Measurements from ENCODE around the gene SMG1.

DNA sequence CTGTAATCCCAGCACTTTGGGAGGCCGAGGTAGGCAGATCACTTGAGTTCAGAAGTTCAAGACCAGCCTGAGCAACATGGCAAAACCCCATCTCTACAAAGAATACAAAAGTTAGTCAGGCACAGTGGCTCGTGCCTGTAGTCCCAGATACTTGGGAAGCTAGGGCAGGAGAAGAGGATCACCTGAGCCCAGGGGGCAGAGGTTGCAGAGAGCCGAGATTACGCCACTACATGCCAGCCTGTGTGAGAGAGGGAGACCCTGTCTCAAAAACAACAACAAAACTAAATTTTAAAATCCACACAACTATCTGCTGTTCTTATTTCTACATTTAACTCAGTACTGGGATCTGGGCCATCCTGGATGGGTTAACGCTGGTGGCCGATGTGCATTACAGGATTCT lies 83.6 kb downstream of the SMG1 start:
- TF ChIP-seq CTCF (conservative IDR thresholded peaks at IDR 0.05) (no peak), ZFX (IDR thresholded peaks at IDR 0.05) (no peak)

Data from C4-2B (cell line).